PFSK-1 (cell line): ENCODE results near the gene CMTM2.

Source experiments
- FOXP2 ChIP-seq: optimal IDR thresholded peaks from 2 replicates; pipeline ENCODE3; 2011; ENCODE audit warnings: borderline replicate concordance, control low read depth, inconsistent platforms; ENCODE audit not compliant: insufficient read depth; ENCODE audit errors: extremely low read length, extremely low read depth
- POLR2AphosphoS5 ChIP-seq: IDR thresholded peaks from 2 replicates; pipeline ENCODE4 v1.6.1; 2012; ENCODE audit warnings: low read depth, mild to moderate bottlenecking, control low read depth, low read length, moderate library complexity
- SIN3A ChIP-seq: IDR thresholded peaks from 2 replicates; pipeline ENCODE4 v1.6.1; 2012; ENCODE audit warnings: mild to moderate bottlenecking, low read length, moderate library complexity, borderline replicate concordance; ENCODE audit not compliant: insufficient read depth
- TAF1 ChIP-seq: IDR thresholded peaks from 2 replicates; pipeline ENCODE4 v1.6.1; 2012; ENCODE audit warnings: low read length, control low read depth, borderline replicate concordance; ENCODE audit not compliant: insufficient read depth
- TF ChIP-seq, protein P1 (sequence below), 2 experiments: IDR thresholded peaks; 2 replicates each; pipeline versions ENCODE4 v1.6.1 to v1.8.0; 2011 to 2012; ENCODE audit warnings: low read depth in 2 of 2, low read length in 2 of 2, control low read depth in 1 of 2, inconsistent platforms in 1 of 2, mild to moderate bottlenecking in 1 of 2, moderate library complexity in 1 of 2; ENCODE audit not compliant: insufficient read depth in 1 of 2

Gene CMTM2

DNA sequence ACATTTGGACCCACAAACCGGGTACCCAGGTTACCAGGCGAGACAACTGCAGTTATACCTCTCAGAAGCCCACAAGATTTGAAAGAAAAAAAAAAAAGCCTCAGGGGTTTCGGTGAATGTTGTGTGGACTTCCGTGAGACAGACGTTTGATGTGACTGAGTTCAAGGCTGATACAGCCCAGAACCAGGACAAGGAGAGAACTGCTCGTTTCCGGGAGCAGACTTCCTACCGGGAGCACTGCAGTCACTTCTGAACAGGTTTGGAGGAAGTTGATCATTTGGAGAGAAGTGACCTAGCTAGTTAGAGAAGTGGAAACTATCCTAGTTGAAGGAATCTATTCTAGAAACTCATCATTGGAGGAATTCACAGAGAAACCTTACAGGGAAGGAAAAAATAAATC is 26.0 kb upstream of the CMTM2 start:
- TF ChIP-seq, protein P1, sequence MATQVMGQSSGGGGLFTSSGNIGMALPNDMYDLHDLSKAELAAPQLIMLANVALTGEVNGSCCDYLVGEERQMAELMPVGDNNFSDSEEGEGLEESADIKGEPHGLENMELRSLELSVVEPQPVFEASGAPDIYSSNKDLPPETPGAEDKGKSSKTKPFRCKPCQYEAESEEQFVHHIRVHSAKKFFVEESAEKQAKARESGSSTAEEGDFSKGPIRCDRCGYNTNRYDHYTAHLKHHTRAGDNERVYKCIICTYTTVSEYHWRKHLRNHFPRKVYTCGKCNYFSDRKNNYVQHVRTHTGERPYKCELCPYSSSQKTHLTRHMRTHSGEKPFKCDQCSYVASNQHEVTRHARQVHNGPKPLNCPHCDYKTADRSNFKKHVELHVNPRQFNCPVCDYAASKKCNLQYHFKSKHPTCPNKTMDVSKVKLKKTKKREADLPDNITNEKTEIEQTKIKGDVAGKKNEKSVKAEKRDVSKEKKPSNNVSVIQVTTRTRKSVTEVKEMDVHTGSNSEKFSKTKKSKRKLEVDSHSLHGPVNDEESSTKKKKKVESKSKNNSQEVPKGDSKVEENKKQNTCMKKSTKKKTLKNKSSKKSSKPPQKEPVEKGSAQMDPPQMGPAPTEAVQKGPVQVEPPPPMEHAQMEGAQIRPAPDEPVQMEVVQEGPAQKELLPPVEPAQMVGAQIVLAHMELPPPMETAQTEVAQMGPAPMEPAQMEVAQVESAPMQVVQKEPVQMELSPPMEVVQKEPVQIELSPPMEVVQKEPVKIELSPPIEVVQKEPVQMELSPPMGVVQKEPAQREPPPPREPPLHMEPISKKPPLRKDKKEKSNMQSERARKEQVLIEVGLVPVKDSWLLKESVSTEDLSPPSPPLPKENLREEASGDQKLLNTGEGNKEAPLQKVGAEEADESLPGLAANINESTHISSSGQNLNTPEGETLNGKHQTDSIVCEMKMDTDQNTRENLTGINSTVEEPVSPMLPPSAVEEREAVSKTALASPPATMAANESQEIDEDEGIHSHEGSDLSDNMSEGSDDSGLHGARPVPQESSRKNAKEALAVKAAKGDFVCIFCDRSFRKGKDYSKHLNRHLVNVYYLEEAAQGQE (IDR thresholded peaks at IDR 0.05; ENCODE audit: insufficient read depth in 1 of 2, low read depth in 2 of 2, low read length in 2 of 2), result no peak
- TF ChIP-seq TAF1 (no peak), FOXP2 (no peak), POLR2AphosphoS5 (no peak), SIN3A (no peak)

DNA sequence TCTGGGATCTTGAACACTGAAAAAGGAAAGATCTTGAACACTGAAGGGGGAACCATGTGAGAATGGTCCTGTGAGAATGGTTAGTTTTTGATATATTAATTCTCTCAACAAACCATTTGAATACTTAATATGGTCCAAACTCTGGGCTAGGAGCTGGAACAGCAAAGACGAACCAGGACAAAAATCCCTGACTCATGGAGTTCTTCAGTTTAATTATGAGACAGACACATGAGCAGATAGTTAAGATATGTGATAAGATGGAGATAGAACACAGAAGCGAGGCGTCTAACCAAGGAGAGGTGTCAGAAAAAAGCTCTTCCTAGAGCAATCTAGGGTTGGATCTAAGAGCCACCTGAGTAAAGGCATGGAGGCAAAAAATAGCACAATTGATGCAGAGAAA is 25.2 kb upstream of the CMTM2 start:
- TF ChIP-seq, protein P1 (IDR thresholded peaks at IDR 0.05; ENCODE audit: insufficient read depth in 1 of 2, low read depth in 2 of 2, low read length in 2 of 2), result no peak
- TF ChIP-seq FOXP2 (no peak), POLR2AphosphoS5 (no peak), SIN3A (no peak)

DNA sequence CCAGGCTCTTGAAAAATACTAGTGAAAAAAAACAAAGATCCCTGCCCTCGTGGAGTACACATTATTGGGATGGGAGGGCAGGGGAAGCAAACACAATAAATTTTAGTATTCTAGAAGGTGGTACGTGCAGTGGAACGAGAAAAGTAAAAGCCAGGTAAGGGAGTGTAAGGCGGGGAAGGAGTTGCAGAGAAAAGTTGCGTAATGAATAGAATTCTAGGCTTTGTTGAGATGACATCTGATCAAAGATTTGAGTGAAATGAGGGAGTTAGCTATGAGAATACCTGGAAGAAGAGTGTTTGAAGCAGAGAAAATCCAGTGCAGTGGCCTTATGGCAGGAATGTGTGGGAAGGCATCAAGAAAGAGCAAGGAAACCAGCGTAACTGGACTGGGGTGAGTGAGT is 24.8 kb upstream of the CMTM2 start:
- TF ChIP-seq FOXP2 (no peak), SIN3A (no peak), TAF1 (no peak), POLR2AphosphoS5 (no peak)
- TF ChIP-seq, protein P1 (IDR thresholded peaks at IDR 0.05; ENCODE audit: insufficient read depth in 1 of 2, low read depth in 2 of 2, low read length in 2 of 2), result no peak

DNA sequence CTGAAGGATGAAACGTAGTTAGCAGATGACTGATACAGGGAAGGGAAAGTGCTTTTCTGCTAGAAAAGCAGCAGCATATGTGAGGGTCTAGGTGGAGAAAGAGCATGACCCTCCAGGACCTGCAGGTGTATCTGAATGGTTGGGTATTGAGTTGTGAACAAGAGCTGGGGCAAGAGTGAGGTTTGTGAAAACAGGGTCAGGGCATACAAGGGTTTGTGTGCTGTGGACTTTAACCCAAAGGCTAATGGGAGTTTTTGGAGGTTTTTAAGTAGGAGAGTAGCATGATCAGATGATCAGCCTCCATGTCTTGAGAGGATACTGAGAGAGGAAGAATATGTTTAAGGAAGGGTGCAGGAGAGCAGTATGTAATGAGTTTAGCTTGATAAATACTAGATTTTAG is 19.2 kb upstream of the CMTM2 start:
- no peak for TF ChIP-seq TAF1
- no peak for TF ChIP-seq POLR2AphosphoS5
- no peak for TF ChIP-seq SIN3A
- TF ChIP-seq, protein P1 (IDR thresholded peaks at IDR 0.05; ENCODE audit: insufficient read depth in 1 of 2, low read depth in 2 of 2, low read length in 2 of 2), result no peak
- no peak for TF ChIP-seq FOXP2
